HG02943 (cell line): ENCODE measurements around the gene CLEC4F.

ENCODE experiments used
- ATAC-seq: cut with Tn5 transposase; IDR thresholded peaks from one replicate; pipeline ENCODE4 v1.9.1; 2021; ENCODE audit warnings: mild to moderate bottlenecking, low read depth, moderate library complexity; ENCODE audit not compliant: unreplicated experiment

Gene CLEC4F

GRCh38 chr2:70820499-70820898 is at the start of gene CLEC4F:
TSS of gene CLEC4F (minus strand) at chr2:70820599. CDS start at chr2:70820523, 76 bp downstream.
- no peak for ATAC-seq

GRCh38 chr2:70868970-70869369 is 48.6 kb upstream of the CLEC4F start:
- ATAC-seq, result no peak

GRCh38 chr2:70861777-70862625 is 41.6 kb upstream of the CLEC4F start:
- ATAC-seq, result no peak

- no peak for ATAC-seq
Measured at GRCh38 chr2:70855667-70856066, 35.3 kb upstream of the CLEC4F start.

- no peak for ATAC-seq
Measured at GRCh38 chr2:70854411-70854810, 34.0 kb upstream of the CLEC4F start.

GRCh38 chr2:70852824-70853223 is 32.4 kb upstream of the CLEC4F start:
- no peak for ATAC-seq

- no peak for ATAC-seq
Measured at GRCh38 chr2:70851704-70852103, 31.3 kb upstream of the CLEC4F start.

GRCh38 chr2:70850925-70851324 is 30.5 kb upstream of the CLEC4F start:
- no peak for ATAC-seq

- ATAC-seq, result no peak
Measured at GRCh38 chr2:70842401-70842800, 22.0 kb upstream of the CLEC4F start.

GRCh38 chr2:70837980-70838925 is 17.9 kb upstream of the CLEC4F start:
- ATAC-seq, result no peak

GRCh38 chr2:70835643-70836042 is 15.2 kb upstream of the CLEC4F start, which contains the start of gene CD207:
TSS of gene CD207 (minus strand) at chr2:70835816. CDS start at chr2:70835776, 40 bp downstream.
- no peak for ATAC-seq

- ATAC-seq, result no peak
Measured at GRCh38 chr2:70834881-70835280, 14.5 kb upstream of the CLEC4F start.

- ATAC-seq, result no peak
Measured at GRCh38 chr2:70834106-70834505, 13.7 kb upstream of the CLEC4F start.

- ATAC-seq, result no peak
Measured at GRCh38 chr2:70833246-70833645, 12.8 kb upstream of the CLEC4F start.

- no peak for ATAC-seq
Measured at GRCh38 chr2:70832386-70832785, 12.0 kb upstream of the CLEC4F start.

- ATAC-seq, result no peak
Measured at GRCh38 chr2:70831861-70832260, 11.5 kb upstream of the CLEC4F start.

- ATAC-seq, result no peak
Measured at GRCh38 chr2:70830366-70830765, 10.0 kb upstream of the CLEC4F start.

GRCh38 chr2:70829916-70830315 is 9.5 kb upstream of the CLEC4F start:
- ATAC-seq, result no peak

GRCh38 chr2:70828914-70829824 is 8.8 kb upstream of the CLEC4F start:
- no peak for ATAC-seq

- no peak for ATAC-seq
Measured at GRCh38 chr2:70828115-70828514, 7.7 kb upstream of the CLEC4F start.
